GM06990 (cell line): Measurements from ENCODE around the gene FGF12.
A peak's percentile ranks its signal among the peaks of the same experiment; 100 is the strongest.

Experiments used
- DNase-seq: peaks from one replicate; pipeline ENCODE4 v3.0.0-alpha.2; 2011; ENCODE audit not compliant: insufficient read length; ENCODE audit errors: extremely low read depth
- H3K27me3 ChIP-seq: replicated peaks from 2 replicates; pipeline ENCODE4 v1.6.0; 2011; ENCODE audit warnings: low read length; ENCODE audit not compliant: control insufficient read depth, insufficient read depth
- H3K36me3 ChIP-seq: 2 replicates; pipeline ENCODE4 v1.5.1; 2011; ENCODE audit warnings: low read length; ENCODE audit not compliant: control insufficient read depth, insufficient read depth
- H3K4me3 ChIP-seq: replicated peaks from 2 replicates; pipeline ENCODE4 v1.5.1; 2011; ENCODE audit warnings: low read depth, mild to moderate bottlenecking, control low read depth, low read length
- TF ChIP-seq, protein P1 (sequence below): IDR thresholded peaks from 2 replicates; pipeline ENCODE4 v1.5.1; 2011; ENCODE audit warnings: low read length, control low read depth, mild to moderate bottlenecking, inconsistent platforms; ENCODE audit not compliant: insufficient read depth, poor library complexity, severe bottlenecking

The FGF12 gene

DNA sequence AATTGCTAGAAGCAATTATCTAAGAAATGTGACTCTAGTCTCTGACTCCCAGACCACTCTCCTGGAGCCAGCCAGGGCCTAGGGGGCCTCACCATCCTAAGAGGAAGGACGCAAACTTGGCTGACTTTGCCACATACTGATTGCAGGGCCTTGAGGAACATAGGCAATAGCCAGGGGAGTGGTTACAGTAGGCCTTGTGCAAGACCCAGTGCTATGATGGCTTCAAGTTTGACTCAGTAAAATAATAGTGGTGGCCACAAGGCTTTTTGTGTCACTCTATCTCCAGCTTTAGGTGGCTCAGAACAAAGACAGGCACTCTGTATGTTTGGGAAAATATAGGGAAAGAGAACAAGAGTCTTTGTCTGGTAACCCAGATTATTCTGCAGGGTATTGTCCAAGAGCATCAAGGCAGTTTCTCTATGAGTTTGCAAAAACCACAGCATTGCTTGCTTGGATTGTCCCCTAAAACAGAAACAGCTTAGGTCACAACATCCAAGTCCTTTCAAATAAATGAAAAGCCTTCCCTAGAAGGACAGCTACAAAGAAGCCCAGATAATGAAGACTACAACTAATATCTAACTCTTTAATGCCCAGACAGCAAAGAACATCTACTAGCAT, 634.8 kb downstream of the FGF12 start:
- Histone ChIP-seq H3K36me3 (no peaks in the 10 kb centered on the region), H3K4me3 (no peak overlapping the region), H3K27me3 (no peaks in the 10 kb centered on the region)
- TF ChIP-seq, protein P1, sequence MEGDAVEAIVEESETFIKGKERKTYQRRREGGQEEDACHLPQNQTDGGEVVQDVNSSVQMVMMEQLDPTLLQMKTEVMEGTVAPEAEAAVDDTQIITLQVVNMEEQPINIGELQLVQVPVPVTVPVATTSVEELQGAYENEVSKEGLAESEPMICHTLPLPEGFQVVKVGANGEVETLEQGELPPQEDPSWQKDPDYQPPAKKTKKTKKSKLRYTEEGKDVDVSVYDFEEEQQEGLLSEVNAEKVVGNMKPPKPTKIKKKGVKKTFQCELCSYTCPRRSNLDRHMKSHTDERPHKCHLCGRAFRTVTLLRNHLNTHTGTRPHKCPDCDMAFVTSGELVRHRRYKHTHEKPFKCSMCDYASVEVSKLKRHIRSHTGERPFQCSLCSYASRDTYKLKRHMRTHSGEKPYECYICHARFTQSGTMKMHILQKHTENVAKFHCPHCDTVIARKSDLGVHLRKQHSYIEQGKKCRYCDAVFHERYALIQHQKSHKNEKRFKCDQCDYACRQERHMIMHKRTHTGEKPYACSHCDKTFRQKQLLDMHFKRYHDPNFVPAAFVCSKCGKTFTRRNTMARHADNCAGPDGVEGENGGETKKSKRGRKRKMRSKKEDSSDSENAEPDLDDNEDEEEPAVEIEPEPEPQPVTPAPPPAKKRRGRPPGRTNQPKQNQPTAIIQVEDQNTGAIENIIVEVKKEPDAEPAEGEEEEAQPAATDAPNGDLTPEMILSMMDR, result no peak
- DNase-seq, result no peak

DNA sequence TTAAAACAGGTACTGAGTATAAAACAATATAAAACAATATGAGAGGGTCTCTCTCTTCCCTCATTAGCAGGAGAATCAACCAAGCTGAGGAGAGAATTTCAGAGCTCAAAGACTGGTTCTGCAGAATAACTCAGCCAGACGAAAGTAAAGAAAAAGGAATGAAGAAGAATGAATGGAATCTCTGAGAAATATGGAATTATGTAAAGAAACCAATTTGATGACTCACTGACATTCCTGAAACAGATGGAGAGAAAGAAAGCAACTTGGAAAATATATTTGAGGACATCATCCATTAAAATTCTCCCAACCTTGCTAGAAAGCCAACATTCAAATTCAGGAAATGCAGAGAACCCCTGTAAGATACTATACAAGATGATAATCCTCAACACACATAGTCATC, 635.5 kb downstream of the FGF12 start:
- no peaks in the 10 kb centered on the region for H3K36me3 ChIP-seq
- TF ChIP-seq, protein P1, result no peak
- DNase-seq, result no peak

DNA sequence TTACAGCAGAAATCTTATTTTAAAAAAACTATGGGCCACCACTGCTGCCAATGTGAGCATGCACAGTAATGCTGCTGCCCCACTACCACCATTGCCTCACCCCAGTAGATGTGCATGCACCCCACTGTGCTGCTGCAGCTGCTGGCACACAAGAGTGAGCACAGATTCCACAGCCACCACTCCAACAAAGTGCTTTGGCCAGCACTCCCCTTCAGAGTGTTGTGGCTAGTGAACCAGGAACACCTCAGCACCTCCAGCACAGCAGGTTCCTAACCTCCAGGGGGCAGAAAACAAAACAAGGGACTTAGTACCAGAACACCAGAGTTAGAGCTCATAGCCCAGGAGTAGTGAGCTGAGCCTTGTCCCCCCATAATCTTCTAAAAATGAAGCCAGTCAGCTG, 636.8 kb downstream of the FGF12 start:
- TF ChIP-seq, protein P1, result peak; percentile 48
- Histone ChIP-seq H3K27me3 (no peaks in the 10 kb centered on the region), H3K36me3 (no peaks in the 10 kb centered on the region), H3K4me3 (no peak overlapping the region)
- DNase-seq, result no peak

More for the DNA sequence above, 635.5 kb downstream of the FGF12 start:
- no peaks in the 10 kb centered on the region for H3K27me3 ChIP-seq
- no peak overlapping the region for H3K4me3 ChIP-seq
